T-helper 17 cell (primary cell): ENCODE results near the gene HPGD. TPM values are rescaled to one million over a fixed set of nuclear protein-coding genes. Genes with fewer than 3 reads are reported as not detected.
A peak's percentile ranks its signal among the peaks of the same experiment; 100 is the strongest.

Experiments
- ATAC-seq: fragments of 150-1000 bp; cut with Tn5 transposase; 2 replicates; pipeline ENCODE4 v1.10.0; 2021; ENCODE audit warnings: mild to moderate bottlenecking, moderate library complexity
- DNase-seq, 3 donors: peaks; one replicate each; pipeline versions ENCODE4 v3.0.0 to v3.0.0-alpha.2; 2020 to 2021
- H3K9me3 ChIP-seq: one replicate; pipeline ENCODE4 v1.7.0; 2013; ENCODE audit warnings: low read length, mild to moderate bottlenecking; ENCODE audit not compliant: control insufficient read depth, poor library complexity, severe bottlenecking
- H3K27ac Mint-ChIP-seq: one replicate; pipeline ENCODE4 v1.8.0; 2022; ENCODE audit warnings: mild to moderate bottlenecking, moderate library complexity, mixed read lengths
- H3K27me3 Mint-ChIP-seq: one replicate; pipeline ENCODE4 v1.8.0; 2022; ENCODE audit warnings: mixed read lengths
- H3K36me3 Mint-ChIP-seq: one replicate; pipeline ENCODE4 v1.8.0; 2022; ENCODE audit warnings: low read depth, mixed read lengths
- H3K4me1 Mint-ChIP-seq: one replicate; pipeline ENCODE4 v1.8.0; 2022; ENCODE audit warnings: mild to moderate bottlenecking, mixed read lengths
- H3K4me3 Mint-ChIP-seq: one replicate; pipeline ENCODE4 v1.8.0; 2022; ENCODE audit warnings: mild to moderate bottlenecking, moderate library complexity, mixed read lengths
- total RNA-seq, 4 donors: library from RNA in 2 of 4; stranded (reverse) in 2 of 4; gene quantifications; one replicate each; pipeline ENCODE4 v1.2.3 and lab custom pipeline; 2022 to 2026

The HPGD gene
- total RNA-seq, result 10 to 100 TPM; 19.3 to 20.8 TPM
- 25.5 to 41.3 reads per million in 2 donors for total RNA-seq (lab: John Stamatoyannopoulos, UW)

DNA sequence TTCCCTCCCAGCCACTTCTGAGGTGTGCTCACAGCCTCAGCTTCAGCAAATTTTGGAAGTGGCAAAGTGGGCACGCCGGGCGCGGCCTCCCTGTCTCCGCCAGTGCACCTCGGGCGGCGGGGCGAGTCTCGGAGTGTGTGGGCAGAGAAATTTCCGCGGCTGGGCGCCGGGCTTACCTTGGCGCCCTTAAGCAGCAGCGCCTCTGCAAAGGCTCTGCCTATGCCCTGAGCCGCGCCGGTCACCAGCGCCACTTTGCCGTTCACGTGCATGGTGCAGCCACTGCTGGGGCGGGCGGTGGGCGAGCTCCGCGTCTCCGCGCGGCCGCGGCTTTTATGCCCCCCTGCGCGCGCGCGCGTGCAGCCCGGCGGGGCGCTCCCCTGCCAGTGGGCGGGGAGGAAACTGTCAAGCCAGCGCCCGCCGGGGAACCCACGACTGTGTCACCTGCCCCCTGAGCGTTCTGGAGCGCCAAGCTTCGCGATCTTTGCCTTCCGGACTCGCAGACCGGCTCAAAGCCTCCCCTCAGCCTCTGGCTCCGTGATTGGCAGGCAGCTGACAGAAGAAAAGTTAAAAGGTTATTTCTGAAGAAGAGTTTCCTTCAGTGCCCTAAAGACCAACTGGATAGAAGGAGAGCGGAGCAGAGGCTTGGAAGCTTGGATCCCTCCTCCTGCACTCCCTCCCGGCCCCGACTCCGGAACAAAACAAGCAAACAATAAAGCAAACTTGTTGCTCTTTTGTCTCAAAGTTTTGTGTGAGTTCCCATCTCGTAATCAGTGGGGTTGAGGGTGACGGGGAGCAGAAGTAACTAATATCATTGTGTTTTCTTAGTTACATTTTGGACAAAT lies at the start of gene HPGD:
HPGD (minus strand) TSS at position 306 of the 842 bp plus-strand sequence; CDS start at position 269, 37 bp downstream.
- H3K27ac Mint-ChIP-seq, result peak within 1 kb of the TSS; percentile 84
- ATAC-seq (peak; percentile 92), DNase-seq (peak; percentile 49 to 70 (median 67))
- H3K4me3 Mint-ChIP-seq, result peak within 1 kb of the TSS; percentile 91
- H3K9me3 ChIP-seq, result no peaks in the 10 kb centered on the region
- peaks cover 34% of the 10 kb centered on the region for H3K27me3 Mint-ChIP-seq
- peaks cover 3% of the 10 kb centered on the region for H3K36me3 Mint-ChIP-seq
- peaks cover 14% of the 10 kb centered on the region for H3K4me1 Mint-ChIP-seq

DNA sequence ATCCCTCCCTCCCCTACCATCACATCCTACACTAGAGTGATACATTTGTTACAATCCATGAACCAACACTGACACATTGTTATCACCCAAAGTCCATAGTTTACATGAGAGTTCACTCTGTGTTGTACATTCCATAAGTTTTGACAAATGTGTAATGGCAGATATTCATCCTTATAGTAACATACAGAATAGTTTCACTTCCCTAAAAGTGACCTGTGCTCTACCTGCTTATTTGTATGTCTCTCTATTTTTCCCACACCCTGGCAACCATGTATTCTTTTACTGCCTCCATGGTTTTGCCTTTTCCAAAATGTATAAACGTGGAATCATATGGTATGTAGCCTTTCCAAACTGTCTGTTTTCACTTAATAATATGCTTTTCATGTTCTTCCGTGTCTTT lies 42.2 kb upstream of the HPGD start:
- Mint-ChIP-seq H3K36me3 (no peaks in the 10 kb centered on the region), H3K27me3 (no peaks in the 10 kb centered on the region), H3K4me1 (no peaks in the 10 kb centered on the region), H3K4me3 (no peak overlapping the region), H3K27ac (no peak overlapping the region)
- ATAC-seq, result no peak
- H3K9me3 ChIP-seq, result no peaks in the 10 kb centered on the region
- no peak for DNase-seq

DNA sequence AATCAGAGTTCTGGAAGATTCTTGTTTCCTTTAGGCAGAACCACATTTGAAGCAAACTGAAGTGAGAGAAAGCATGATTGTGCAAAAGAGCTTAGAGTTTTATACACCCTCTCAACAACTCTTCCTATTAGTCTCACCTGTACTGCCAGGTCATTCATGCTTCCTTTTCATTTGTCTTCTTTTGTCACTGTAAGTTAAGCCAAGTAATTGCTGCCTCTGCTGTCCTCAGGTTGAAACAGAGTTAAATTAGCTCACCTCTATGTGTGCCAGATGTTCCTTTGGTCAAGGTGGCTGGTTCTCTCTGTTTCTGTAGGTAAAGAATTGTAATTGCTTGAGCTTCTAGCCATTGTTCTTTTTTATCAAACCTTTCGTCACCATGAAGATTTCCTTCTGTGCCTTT lies 41.1 kb upstream of the HPGD start:
- Mint-ChIP-seq H3K27ac (no peak overlapping the region), H3K4me3 (no peak overlapping the region), H3K4me1 (no peaks in the 10 kb centered on the region), H3K27me3 (no peaks in the 10 kb centered on the region), H3K36me3 (no peaks in the 10 kb centered on the region)
- DNase-seq (no peak), ATAC-seq (no peak)
- no peaks in the 10 kb centered on the region for H3K9me3 ChIP-seq

DNA sequence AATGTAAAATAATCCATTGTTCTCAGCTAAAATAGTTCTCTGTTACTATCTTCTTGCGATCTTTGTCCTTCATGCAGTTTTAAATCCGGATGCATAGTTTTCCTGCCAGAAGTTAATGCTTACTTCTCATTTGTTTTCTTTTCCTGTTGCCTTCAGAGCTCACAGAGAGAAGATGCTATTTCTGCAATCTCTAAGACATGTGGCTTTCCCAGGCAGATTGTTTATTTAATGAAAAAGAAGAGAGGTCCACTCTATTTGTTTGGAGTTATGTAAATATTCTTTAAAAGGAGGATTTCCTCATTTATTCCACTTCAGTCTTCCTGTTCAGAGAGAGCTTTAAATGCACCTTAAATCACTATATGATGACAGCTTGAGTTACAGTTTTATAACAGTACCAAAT lies 39.3 kb upstream of the HPGD start:
- Mint-ChIP-seq H3K27me3 (no peaks in the 10 kb centered on the region), H3K4me3 (no peak overlapping the region), H3K27ac (no peak overlapping the region), H3K4me1 (no peaks in the 10 kb centered on the region), H3K36me3 (no peaks in the 10 kb centered on the region)
- ATAC-seq (no peak), DNase-seq (no peak)
- H3K9me3 ChIP-seq, result no peaks in the 10 kb centered on the region

DNA sequence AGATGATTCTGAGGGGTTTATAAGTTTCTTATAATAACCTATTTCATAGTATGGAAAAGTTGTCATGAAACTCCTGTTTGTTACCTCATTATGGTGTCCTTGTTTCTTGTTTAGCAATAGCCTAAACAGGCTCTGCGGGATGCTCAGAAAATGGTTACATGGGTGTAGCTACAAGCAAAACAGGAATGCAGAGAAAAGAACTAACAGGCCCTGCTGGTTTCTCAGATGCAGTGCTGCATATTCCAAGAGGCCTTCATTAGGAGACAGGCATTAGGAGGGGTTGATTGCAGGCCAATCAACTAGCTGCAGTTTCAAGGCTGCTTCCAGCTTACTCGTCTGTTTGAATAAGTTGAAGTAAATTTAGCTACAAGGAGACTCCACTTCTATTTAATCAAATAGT lies 37.6 kb upstream of the HPGD start:
- Mint-ChIP-seq H3K4me3 (no peak overlapping the region), H3K27me3 (no peaks in the 10 kb centered on the region), H3K36me3 (no peaks in the 10 kb centered on the region), H3K27ac (no peak overlapping the region), H3K4me1 (no peaks in the 10 kb centered on the region)
- ATAC-seq, result no peak
- no peak for DNase-seq
- no peaks in the 10 kb centered on the region for H3K9me3 ChIP-seq

DNA sequence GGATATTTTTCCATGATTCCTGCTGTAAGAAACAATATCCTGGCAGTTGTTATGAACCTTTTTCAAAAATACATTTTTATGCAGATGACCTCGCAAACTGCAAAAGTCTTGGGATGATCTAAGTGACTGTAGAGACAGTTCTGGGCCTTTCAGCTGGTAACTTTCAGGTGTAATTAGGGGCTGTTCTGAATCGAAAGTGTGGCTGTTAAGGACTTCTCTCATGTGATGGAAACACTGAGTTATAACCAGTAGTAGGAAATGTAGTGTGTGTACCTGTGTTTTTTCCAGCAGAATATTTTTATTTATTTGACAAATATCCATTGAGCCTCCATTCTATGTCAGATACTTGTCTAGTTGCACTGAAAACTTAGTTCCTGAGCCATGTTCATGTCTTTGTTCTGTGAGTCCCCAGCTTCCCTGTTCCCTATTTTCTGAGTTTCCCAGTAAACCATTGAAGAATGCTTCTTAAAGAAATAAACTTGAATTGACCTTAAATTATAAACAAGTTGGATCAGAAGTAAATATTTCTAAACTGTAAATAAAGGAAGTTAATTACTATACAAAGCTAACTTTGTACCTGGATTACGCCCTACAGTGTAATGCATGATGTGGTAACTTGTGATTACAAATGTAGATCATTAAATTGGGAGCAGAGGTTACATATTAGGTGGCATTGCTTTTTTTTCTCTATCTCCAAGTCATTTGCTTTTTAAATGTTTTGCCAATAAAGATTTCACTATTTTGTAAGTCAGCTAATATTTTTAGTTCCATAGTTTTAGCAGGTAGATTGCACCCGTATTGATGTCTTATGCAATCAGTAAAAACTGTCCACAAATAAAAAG lies 33.7 kb upstream of the HPGD start:
- ATAC-seq (no peak), DNase-seq (no peak)
- no peak overlapping the region for H3K27ac Mint-ChIP-seq
- no peaks in the 10 kb centered on the region for H3K27me3 Mint-ChIP-seq
- no peaks in the 10 kb centered on the region for H3K9me3 ChIP-seq
- no peak overlapping the region for H3K4me3 Mint-ChIP-seq
- H3K36me3 Mint-ChIP-seq, result no peaks in the 10 kb centered on the region
- no peaks in the 10 kb centered on the region for H3K4me1 Mint-ChIP-seq

DNA sequence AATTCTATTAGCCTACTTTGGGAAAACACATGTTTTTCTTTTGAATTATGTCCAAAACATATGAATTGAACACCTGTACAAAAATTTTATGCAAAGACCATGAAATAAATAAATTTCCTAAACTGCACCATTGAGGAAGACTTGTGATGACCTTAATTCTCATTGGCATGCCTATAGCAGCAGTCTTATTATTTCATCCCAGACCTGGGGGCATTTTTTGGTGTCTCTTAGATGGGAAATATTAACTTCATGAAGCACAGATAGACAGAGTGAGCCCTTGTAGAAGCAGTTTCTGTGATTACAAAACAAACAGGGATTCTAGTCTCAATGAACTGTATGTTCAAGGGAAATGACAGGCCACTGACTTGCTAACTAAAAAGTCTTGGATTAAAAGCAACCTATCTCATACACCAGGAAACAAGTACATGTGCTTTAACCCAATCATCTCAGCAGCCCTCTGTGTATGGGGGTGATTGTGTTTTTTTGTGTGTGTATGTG lies 32.0 kb upstream of the HPGD start:
- Mint-ChIP-seq H3K4me3 (no peak overlapping the region), H3K36me3 (no peaks in the 10 kb centered on the region), H3K27ac (no peak overlapping the region), H3K4me1 (no peaks in the 10 kb centered on the region), H3K27me3 (no peaks in the 10 kb centered on the region)
- no peak for DNase-seq
- no peaks in the 10 kb centered on the region for H3K9me3 ChIP-seq
- no peak for ATAC-seq

DNA sequence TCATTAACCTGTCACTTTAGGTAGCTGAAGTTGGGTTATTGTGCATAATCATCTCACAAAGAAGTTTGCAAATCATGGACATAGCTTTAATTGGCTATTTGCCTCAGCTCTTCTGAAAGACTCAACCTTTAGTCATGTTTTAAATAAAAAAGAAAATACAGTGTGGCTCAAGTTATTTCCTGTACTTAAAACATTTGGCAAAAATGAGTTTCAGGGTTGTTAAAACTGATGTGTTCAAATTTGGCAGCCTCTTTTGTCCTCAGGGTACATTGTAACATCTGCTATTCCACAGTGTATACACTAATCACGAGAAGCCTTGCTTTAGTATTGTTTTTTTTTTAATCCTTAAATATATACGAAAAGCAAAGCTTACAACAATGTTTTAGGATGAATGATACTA lies 31.5 kb upstream of the HPGD start:
- DNase-seq (no peak), ATAC-seq (no peak)
- H3K9me3 ChIP-seq, result no peaks in the 10 kb centered on the region
- Mint-ChIP-seq H3K27ac (no peak overlapping the region), H3K27me3 (no peaks in the 10 kb centered on the region), H3K36me3 (no peaks in the 10 kb centered on the region), H3K4me3 (no peak overlapping the region), H3K4me1 (no peaks in the 10 kb centered on the region)

DNA sequence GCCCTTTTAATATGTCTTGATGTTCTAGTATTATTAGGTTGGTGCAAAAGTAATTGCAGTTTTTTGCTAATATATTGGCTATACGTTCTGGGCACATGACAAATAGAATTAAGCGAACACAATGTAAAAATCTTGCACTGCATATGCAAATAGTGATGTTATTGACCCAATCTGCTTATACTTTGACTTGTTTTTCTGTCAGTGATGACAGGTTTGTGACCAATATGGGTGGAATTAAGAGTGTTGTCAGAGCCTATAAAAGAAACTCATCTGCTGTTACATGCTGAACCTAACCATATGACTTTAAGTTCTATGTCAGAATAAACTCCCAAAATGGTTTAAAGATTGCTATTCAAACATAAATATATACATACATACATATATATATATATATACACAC lies 30.7 kb upstream of the HPGD start:
- H3K4me3 Mint-ChIP-seq, result no peak overlapping the region
- H3K36me3 Mint-ChIP-seq, result no peaks in the 10 kb centered on the region
- H3K27ac Mint-ChIP-seq, result no peak overlapping the region
- H3K27me3 Mint-ChIP-seq, result no peaks in the 10 kb centered on the region
- no peaks in the 10 kb centered on the region for H3K4me1 Mint-ChIP-seq
- DNase-seq (no peak), ATAC-seq (no peak)
- H3K9me3 ChIP-seq, result no peaks in the 10 kb centered on the region

DNA sequence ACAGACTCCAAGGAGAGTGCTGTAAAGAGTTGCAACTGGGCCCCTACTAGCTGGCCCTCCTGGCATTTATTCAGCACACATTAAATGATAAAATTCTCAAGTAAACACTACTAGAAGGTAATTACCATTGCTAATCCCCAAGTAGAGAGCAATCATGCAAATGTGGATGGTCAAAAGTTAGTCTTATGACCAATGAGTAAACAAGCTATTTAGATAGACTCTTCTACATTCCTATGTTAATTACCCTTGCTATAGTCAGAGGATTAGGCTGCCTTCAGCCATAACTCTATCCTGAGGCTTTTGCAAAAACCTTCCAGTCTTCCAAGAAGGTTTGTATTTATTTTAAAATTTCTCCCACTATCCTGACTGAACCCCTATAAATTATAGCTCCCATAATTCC lies 28.3 kb upstream of the HPGD start:
- Mint-ChIP-seq H3K36me3 (no peaks in the 10 kb centered on the region), H3K27me3 (no peaks in the 10 kb centered on the region), H3K4me3 (no peak overlapping the region), H3K4me1 (no peaks in the 10 kb centered on the region), H3K27ac (no peak overlapping the region)
- ATAC-seq, result no peak
- no peak for DNase-seq
- peaks cover 1% of the 10 kb centered on the region for H3K9me3 ChIP-seq

DNA sequence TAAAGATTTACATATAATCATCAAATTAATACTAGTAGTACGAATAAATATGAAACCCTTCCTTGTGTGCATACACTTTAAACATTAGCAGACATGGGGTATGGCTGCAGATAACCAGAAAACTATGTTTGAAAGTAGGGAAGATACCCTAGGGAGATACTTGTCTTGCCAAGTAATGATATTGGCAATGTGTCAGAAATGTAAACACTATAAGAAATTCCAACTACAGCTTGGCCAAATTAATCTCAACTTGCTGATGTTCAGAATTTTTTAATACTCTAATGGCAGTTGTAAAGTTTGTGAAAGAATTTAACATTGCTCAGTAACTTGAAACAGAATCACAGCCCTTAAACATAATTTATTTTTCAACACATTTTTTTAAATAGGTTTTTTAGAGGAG lies 27.4 kb upstream of the HPGD start:
- Mint-ChIP-seq H3K27ac (no peak overlapping the region), H3K27me3 (no peaks in the 10 kb centered on the region), H3K36me3 (no peaks in the 10 kb centered on the region), H3K4me1 (no peaks in the 10 kb centered on the region), H3K4me3 (no peak overlapping the region)
- no peak for DNase-seq
- peaks cover 2% of the 10 kb centered on the region for H3K9me3 ChIP-seq
- ATAC-seq, result no peak

DNA sequence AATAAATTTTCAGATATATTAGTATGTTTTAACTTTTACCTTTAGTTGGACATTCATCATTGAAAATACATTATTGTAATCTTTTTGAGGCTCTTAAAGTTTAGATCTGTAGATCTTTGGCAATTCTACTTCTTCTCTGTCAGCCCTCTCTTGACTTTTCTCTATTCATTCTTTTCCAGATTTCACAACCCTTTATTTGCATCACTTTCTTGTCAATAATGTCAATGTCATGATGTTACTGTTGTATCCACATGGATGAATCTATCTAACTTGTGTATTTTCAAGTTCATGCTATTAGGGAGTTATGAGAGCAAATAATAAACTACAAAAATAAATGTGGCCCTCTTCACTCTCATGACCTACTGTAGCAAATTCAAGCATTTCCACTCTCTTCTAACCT lies 23.0 kb upstream of the HPGD start:
- ATAC-seq, result no peak
- no peak for DNase-seq
- Mint-ChIP-seq H3K27me3 (no peaks in the 10 kb centered on the region), H3K4me1 (no peaks in the 10 kb centered on the region), H3K36me3 (peaks cover 2% of the 10 kb centered on the region), H3K27ac (no peak overlapping the region), H3K4me3 (no peak overlapping the region)
- H3K9me3 ChIP-seq, result peaks cover 2% of the 10 kb centered on the region

DNA sequence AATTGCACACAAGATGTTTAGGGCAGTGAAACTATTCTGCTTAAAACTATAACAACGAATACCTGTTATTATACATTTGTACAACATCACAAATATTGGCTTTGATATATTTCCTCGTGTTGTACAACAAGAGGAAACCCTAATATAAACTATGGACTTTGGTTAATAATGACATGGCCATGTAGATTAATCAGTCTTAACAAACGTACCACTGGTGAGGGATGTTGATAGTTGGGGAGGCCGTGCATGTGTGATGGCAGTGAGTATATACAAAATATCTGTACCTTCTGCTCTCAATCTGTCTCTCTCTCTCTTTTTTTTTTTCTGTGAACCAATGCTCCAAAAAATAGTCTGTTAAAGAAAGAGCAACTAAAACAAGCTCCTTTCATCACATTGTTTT lies 22.2 kb upstream of the HPGD start:
- DNase-seq, result no peak
- Mint-ChIP-seq H3K27ac (no peak overlapping the region), H3K27me3 (no peaks in the 10 kb centered on the region), H3K4me3 (no peak overlapping the region), H3K36me3 (peaks cover 2% of the 10 kb centered on the region), H3K4me1 (no peaks in the 10 kb centered on the region)
- H3K9me3 ChIP-seq, result peaks cover 2% of the 10 kb centered on the region
- ATAC-seq, result no peak
